NCI-H2196 (cell line): ENCODE measurements around the gene LHPP.
A peak's percentile ranks its signal among the peaks of the same experiment; 100 is the strongest.

Experiments used
- DNase-seq: peaks from one replicate; lab custom pipeline; 2025; ENCODE audit not compliant: unreplicated experiment; lab: John Stamatoyannopoulos, UW

LHPP gene

DNA sequence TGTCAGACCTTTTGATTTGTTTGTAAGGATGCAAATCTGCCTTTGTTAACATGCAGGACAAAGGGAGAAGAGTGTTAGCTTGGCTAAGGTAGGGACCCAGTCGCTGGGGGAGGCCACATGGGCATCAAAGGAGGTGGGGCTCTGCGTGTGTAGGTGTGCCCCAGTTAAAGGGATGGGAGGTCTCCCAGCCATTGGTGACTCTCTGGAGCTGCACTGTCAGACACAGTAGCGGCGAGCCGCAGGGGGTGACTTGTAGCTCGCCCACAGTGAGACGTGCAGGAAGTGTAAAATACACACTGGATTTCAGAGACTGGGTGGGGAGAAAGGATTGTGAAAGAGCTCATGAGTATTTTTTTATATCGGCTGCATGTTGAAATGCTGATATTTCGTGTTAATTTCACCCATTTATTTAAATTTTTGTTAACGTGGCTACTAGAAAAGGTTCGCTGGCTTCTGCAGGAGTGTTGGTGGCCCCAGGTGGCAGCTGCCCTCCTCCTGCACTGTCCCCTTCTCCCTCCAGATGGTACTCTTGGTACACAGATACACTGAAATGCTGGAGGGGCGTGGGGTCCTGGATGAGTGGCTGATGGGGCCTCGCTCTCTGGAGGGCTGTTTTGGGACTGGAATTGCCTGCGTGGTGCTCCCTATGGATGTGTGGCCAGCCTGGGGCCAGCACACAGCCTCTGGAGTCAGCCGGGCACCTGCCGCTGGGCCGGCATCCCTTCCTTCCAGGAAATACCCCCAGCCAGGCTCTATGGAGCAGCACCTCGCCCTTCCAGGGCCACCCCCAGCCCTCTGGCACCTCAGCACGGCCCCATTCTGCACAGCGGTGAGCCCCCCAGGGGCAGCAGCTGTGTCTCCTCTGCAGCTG, 59.2 kb downstream of the LHPP start:
- no peak for DNase-seq

DNA sequence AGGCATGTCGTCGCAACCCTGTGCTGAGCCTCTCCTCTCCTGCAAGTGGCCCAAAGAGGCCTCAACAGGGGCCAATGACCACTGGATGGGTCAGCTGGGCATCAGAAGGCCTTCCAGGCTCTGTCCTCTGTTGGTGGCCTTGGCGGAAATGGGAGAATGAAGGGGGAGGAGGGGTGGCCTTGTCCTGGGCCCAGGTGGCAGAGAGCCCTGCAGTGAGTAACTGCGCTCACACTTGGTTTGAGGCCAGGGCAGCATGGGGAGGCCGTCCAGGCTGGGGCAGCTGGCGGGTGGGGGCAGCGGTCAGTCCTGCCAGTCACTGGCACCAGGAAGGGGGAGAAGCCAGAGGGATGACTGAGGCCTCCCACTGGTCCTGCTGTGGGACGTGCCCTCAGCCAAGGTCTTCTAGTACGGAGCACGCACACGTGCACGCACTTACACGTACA, 59.8 kb downstream of the LHPP start:
- DNase-seq, result no peak

GRCh38 chr10:124522131-124522932, 60.7 kb downstream of the LHPP start:
- DNase-seq, result no peak

DNA sequence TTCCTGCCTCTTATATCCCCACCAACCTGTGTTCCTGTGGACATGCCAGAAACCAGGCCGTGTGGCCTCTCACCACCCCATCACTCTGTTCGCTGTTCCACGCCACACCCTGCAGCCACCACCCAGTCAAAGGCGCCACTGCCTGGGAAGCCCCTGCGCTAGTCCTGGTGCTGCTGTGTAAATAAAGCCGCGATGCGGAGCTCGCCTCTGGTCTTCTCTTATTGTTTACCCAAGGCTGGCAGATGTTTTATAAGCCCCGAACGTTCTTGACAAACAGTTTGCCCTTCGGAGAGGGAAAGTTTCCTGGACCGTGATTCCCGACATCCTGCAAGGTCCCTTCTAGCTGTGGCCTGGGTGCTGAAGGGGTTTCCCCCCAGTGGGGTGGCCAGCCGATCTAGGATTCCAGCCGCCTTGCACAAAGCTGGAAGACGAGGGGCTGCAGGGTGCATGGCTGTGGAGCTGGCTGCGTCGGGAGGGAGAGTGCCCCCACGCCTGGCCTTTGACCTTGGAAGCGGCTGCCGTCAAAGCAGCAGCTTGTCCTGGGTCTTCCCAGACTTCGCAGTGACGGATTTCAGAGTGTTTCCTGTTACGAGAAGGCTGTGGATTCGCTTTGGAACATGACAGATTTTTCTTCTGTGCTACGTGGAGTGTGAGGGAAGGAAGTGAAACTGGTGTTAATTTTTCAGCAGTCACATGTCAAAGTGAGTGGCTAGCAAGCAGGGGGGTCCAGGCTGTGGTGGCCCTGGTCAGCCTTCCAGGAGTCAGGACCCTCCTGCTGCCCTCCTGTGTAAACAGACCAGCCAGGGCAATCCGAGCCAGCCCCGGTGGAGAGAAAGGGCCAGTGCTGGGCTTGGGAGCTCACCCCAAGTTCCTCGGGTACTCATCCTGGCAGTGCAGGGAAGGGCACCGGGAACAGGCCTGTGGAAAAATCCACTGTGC, 61.6 kb downstream of the LHPP start:
- no peak for DNase-seq

DNA sequence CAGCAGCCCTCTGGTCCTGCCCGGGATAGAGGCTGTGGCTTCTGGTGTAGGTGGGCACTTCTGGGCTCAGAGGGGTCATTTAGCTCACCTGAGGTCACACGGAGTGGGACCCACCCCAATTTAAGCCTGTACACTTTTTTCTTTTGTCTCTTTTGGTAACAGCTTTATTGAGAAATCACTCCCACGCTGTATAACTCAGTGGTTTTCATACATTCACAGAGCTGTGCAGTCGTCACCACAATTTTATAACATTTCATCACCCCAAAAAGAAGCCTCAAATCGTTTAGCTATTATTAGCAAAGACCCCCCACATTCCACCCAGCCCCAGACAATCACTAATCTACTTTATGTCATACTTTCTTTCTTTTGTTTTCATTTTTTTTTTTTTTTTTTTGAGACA, 62.3 kb downstream of the LHPP start:
- DNase-seq, result no peak

DNA sequence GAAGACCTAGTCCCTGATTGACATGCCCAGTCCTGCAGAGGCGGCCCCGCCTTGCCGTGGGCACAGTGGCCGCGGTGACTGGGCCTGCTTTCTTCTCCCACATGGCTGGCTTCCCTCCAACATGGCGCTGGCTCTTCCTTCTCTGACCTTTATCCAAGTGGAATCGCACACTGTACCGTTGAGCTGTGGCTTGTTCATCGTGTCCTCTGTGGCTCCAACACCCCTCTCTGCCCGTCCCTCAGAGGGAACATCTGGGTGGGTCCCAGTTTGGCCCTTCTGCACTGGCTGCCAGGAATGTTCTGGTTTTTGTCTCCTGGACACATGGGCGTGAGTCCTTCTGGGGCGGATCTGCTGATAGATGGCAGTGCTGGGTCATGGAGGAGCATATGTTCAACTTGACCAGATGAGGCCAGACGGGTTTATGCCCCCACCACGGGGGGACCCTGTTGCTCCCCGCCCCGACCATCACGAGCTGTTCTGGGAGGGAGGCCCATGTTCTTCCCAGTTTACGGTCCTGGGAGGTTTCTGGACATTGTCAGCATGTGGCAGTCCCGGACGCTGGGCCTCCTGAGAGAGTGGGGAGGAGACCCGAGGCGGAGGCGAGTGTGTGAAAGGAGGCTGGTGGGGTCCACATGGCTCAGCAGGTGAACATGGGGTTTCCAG, 63.5 kb downstream of the LHPP start:
- DNase-seq, result peak; percentile 18

DNA sequence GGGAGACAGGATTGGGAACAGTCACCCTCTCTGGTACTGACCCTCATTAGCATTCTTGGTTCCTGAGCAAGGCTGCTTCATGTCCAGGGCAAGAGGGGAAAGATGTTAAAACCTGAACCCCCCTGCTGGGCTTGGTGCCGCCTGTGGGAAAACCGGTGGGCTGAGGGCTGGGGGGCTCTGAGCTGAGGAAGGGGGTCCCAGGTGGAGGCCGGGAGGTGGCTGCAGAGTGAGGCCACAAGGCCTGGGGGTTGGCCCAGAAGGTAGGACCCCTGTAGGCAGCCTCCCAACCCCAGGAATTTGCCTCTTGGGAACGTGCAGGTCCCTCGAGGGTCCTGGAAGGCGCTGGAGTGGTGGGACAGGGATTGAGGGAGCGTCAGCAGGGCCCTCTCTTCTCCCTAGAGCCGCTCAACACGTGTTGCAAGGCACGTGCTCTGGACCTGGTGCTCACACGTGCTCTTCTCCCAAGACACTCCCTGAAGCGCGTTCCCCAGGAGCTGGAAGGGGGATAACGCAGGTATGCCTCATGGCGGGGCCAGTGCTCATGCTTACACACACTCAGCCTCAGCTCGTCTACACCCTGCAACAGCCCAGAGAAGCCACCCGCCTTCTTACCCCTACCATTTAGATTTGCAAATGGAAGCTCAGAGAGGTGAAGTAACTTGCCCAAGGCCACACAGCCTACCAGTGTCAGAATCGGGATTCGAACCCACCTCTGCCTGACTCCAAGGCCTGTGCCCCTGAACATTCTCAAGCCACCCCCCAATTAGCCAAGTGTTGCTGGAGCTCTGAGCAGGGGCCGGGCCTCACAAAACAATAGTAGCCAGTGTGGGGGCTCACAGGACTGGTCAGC, 64.4 kb downstream of the LHPP start:
- no peak for DNase-seq

GRCh38 chr10:124526621-124527267, 65.1 kb downstream of the LHPP start:
- DNase-seq, result no peak

- no peak for DNase-seq
Measured at GRCh38 chr10:124527874-124528395, 66.3 kb downstream of the LHPP start.

GRCh38 chr10:124529661-124530214, 68.1 kb downstream of the LHPP start:
- DNase-seq, result no peak

DNA sequence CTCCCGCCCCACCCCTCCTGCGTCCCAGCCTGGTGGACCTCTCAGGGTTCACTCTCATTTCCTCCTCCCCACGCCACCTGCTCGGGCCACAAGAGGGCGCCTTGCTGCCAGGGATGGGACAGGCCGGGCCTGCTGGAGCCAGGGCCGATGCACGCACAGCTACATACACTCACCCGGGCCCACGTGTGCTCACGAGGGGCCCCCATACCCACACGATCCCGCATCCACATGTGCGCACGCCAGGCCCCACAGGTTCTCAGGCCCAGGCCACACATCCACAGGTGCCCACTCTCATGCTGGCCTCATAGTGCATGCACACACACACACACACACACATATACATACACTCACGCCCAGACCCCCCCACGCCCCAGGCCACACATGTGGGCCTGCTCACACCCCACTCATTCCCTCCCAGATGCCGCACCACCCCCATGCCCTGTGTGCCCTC, 68.6 kb downstream of the LHPP start:
- DNase-seq, result peak; percentile 55

GRCh38 chr10:124530816-124531215, 69.2 kb downstream of the LHPP start:
- DNase-seq, result no peak

DNA sequence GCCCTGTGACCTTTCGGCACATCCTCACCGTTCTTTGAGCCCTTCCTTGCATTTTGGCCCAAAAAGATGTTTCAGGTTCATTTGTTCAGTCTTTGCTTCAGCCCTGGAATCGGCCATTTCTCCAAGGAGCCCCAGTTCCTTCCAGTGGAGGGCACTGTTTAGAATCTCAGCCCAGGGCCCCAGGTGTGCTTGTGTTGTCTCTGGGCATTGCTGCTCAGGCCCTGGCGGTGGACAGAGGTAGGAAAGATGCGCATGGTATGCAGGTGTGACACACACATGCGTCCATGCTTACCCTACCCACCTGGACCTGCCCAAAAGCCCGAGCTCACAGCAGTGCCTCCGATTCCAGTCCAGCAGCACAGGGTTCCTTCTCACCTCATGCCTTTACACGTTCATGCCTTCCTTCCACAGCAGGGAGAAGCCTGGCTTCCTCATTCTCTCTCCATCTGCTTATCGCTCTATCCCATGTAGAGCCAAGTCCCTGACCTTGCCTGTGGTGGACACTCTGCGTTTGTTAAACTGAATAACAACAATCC, 70.6 kb downstream of the LHPP start:
- no peak for DNase-seq

GRCh38 chr10:124532788-124533187, 71.2 kb downstream of the LHPP start:
- DNase-seq, result no peak

DNA sequence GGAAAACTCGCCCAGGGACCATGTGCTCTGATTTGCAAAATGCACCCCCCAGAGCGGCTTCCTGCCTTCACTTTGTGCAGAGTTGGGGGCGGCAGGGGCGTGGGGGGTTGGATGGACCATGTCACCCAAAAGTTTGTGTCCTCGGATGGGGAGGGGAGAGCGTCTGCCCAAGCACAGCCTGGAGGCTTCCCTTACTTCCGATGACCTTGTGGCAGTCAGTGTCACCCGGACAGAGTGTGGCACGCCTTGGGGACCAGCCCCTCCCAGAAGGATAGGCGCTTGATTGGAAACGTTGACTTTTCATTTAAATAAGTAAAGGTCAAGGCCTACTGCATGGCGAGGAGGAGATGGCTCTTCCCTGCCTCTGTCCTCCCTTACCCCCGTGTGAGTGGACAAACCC, 71.6 kb downstream of the LHPP start:
- DNase-seq, result no peak

- no peak for DNase-seq
Measured at GRCh38 chr10:124534231-124534798, 72.7 kb downstream of the LHPP start.

- DNase-seq, result no peak
Measured at GRCh38 chr10:124534826-124535601, 73.4 kb downstream of the LHPP start.
